T1000 (cell line): ENCODE results near the gene OR4D1.

Experiments used
- DNase-seq: peaks from one replicate; lab custom pipeline; 2025; ENCODE audit warnings: mixed read lengths; lab: John Stamatoyannopoulos, UW

Gene OR4D1

GRCh38 chr17:58193641-58194255 is 45.6 kb downstream of the OR4D1 start:
- no peak for DNase-seq

DNA sequence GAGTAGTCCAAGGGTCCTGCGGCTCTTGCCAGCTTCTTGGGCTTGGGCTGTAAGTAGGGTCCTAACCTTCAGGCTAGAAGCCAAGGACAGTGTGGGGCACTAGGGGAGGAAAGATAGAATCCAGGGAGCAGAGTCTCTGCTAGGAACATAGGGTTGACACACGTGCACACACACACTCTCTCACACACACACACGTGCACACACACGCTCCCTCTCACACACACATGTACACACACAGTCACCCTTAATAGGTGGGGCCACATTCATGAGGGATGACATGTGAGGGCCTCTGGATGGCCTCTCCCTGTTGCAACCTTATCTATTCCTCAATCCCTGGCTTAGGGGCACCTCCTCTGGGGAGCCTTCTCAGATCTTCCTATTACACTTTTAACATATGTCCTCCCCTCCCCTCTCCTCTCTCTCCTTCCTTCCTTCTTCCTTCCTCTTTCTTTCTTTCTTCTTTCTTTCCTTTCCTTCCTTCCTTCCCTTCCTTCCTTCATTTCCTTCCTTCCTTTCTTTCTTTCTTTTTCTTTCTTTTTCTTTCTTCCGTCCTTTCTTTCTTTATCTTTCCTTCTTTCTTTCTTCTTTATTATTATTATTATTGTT is 47.4 kb downstream of the OR4D1 start:
- DNase-seq: no peak

DNA sequence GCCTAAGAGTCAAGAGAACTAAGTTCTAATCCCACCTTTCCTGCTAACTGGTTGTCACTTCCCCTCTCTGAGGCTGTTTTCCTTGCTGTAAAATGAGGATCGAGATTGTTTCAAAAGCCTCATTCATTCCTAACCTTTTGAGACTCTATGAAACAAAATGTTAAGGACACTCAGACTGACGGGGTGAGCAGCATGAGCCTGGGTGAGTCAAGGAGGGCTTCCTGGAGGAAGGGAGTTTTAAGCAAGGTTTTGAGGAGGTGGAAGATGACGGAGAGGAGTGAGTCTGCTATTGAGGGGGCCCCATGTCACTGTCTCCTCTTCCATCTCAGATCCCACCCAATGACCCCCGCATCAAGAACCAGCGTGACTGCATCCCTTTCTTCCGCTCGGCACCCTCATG is 48.4 kb downstream of the OR4D1 start:
- no peak for DNase-seq

DNA sequence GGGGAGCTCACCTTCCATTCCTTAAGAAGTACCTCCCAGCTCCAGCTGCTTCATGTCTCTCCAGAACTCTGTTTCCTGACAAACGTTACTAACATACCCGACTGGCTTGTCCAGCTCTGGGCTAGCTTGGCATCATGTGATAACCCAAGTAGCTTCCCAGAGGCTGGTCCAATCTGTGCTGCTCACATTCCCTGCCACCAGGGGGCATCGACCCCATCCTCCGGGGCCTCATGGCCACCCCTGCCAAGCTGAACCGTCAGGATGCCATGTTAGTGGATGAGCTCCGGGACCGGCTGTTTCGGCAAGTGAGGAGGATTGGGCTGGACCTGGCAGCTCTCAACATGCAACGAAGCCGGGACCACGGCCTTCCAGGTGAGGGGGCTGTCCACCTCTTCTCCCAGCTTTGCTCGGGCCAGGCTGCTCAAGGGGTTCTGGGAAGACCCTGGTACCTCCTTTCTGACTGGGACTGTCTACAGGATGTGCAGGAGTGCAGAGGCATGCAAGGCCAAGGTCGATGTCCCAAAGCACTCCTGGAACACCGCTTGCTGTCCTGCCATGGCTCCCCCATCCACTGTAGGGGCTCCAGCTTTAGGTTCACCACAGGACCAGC is 51.9 kb downstream of the OR4D1 start:
- DNase-seq: no peak

DNA sequence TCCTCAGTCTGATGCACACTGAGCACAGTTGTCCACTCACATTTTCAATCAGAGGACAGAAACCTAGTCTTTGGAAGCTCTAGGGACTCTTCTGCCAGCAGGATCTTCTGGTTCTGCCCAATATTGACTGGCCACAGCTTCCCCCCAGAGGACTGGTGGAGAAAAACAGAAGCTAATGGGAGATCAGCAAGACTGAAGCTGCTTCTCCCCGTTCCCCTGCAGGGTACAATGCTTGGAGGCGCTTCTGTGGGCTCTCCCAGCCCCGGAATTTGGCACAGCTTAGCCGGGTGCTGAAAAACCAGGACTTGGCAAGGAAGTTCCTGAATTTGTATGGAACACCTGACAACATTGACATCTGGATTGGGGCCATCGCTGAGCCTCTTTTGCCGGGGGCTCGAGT is 54.7 kb downstream of the OR4D1 start:
- DNase-seq: no peak

- DNase-seq: no peak
Observed at GRCh38 chr17:58204796-58205195, 56.6 kb downstream of the OR4D1 start.

DNA sequence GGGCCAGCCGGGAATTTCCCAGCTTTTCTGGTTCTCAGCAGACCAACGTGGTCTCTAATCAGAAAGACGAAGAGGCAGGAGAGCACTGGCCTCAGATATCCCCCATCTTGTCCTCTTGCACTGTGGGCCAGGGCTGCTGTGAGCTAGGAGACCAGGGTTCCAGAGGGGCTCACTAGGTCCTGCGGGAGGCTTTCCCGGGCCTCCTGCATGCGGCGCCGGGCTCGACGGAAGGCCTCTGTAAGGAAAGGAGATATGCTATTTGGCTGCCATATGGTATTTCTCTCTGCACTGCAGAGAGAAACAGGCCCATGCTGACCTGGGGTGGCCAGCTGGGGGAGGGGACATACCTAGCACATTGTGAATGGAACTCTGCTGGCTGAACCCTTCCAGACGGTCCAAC is 57.8 kb downstream of the OR4D1 start:
- DNase-seq: no peak

- DNase-seq: no peak
Observed at GRCh38 chr17:58207451-58207850, 59.3 kb downstream of the OR4D1 start.

GRCh38 chr17:58208344-58208743 is 60.2 kb downstream of the OR4D1 start:
- no peak for DNase-seq
